MCF 10A (cell line): ENCODE data around the gene EIPR1. TPM values are rescaled to one million over a fixed set of nuclear protein-coding genes. Genes with fewer than 3 reads are reported as not detected.

Source experiments
- BruUV-seq: library from RNA; stranded (reverse); fragments of 400-500 nt; replicated peaks from 2 replicates; lab custom pipeline; 2021; lab: Mats Ljungman, UMichigan
- CTCF ChIA-PET: fragments of 300-600 bp; sonication (Branson Sonifier 250); formaldehyde crosslinking; extraction: SDS; loops from one replicate; lab custom pipeline; 2021; ENCODE audit warnings: antibody characterized with exemption, inconsistent platforms; lab: Yijun Ruan, JAX
- POLR2A ChIA-PET: fragments of 300-600, 350-650 bp; sonication (Branson Sonifier 250); formaldehyde crosslinking; extraction: SDS; loops from one replicate; lab custom pipeline; 2020; ENCODE audit warnings: antibody characterized with exemption, inconsistent platforms; lab: Yijun Ruan, JAX
- DNase-seq: peaks from one replicate; pipeline ENCODE4 v3.0.0-alpha.2; 2018; ENCODE audit not compliant: unreplicated experiment
- H3K27ac Mint-ChIP-seq: one replicate; pipeline ENCODE4 v1.8.0; 2022; ENCODE audit warnings: mild to moderate bottlenecking, low read depth, mixed read lengths; ENCODE audit not compliant: unreplicated experiment
- H3K27me3 Mint-ChIP-seq: one replicate; pipeline ENCODE4 v1.8.0; 2022; ENCODE audit warnings: mixed read lengths; ENCODE audit not compliant: insufficient read depth, unreplicated experiment
- H3K36me3 Mint-ChIP-seq: one replicate; pipeline ENCODE4 v1.8.0; 2022; ENCODE audit warnings: mild to moderate bottlenecking, moderate library complexity, mixed read lengths; ENCODE audit not compliant: insufficient read depth, unreplicated experiment
- H3K4me1 Mint-ChIP-seq: one replicate; pipeline ENCODE4 v1.8.0; 2022; ENCODE audit warnings: mixed read lengths; ENCODE audit not compliant: insufficient read depth, unreplicated experiment
- H3K4me3 Mint-ChIP-seq: one replicate; pipeline ENCODE4 v1.8.0; 2022; ENCODE audit warnings: mild to moderate bottlenecking, moderate library complexity, mixed read lengths; ENCODE audit not compliant: unreplicated experiment
- H3K9me3 Mint-ChIP-seq: one replicate; pipeline ENCODE4 v1.8.0; 2022; ENCODE audit warnings: mixed read lengths; ENCODE audit not compliant: unreplicated experiment
- intact Hi-C: fragments of 100-400 bp; cut with micrococcal nuclease; formaldehyde crosslinking; loops from 2 replicates; pipeline ENCODE4 v1.14.1; 2022
- total RNA-seq: library from RNA; stranded (reverse); gene quantifications from 2 replicates; pipeline ENCODE4 v1.2.3, GENCODE V29; 2022
- TF ChIP-seq, protein P1 (sequence below): fragments of 200-600 bp; IDR thresholded peaks from one replicate; pipeline ENCODE4 v1.8.0; 2022; ENCODE audit warnings: antibody characterized with exemption, mild to moderate bottlenecking; ENCODE audit not compliant: unreplicated experiment

The EIPR1 gene
- total RNA-seq, 1 experiment from 2014 or later = 49.0 TPM

DNA sequence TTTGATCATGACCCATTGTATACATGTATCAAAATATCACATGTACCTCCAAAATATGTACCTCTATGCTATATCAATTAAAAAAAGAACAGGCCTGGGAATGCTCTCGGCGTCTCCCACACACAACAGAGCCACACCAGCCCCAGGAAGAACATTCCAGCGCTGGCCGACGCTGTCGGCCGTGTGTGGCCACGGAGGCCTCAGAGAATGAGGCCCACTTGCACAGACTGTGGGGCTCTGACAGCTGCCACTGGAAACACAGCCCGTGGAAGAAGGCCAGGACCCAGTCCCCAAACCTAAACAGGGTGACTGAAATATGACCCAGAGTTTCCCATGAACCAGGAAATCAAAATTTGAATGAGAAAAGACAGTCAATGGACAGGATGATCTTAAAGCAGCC lies 69.7 kb downstream of the EIPR1 start:
- no peaks in the 10 kb centered on the region for H3K27me3 Mint-ChIP-seq
- CTCF ChIA-PET = no interaction called here
- intact Hi-C loops = loop anchor here (10.0 kb wide), 1 partner anchor 1453 kb away; no protein-coding TSS in a partner anchor
- no peaks in the 10 kb centered on the region for H3K4me1 Mint-ChIP-seq
- H3K4me3 Mint-ChIP-seq = no peak overlapping the region
- DNase-seq = no peak
- H3K9me3 Mint-ChIP-seq = no peaks in the 10 kb centered on the region
- no peak overlapping the region for H3K27ac Mint-ChIP-seq
- no TSS peak for BruUV-seq
- H3K36me3 Mint-ChIP-seq = no peaks in the 10 kb centered on the region
- POLR2A ChIA-PET = no interaction called here
- TF ChIP-seq, protein P1, sequence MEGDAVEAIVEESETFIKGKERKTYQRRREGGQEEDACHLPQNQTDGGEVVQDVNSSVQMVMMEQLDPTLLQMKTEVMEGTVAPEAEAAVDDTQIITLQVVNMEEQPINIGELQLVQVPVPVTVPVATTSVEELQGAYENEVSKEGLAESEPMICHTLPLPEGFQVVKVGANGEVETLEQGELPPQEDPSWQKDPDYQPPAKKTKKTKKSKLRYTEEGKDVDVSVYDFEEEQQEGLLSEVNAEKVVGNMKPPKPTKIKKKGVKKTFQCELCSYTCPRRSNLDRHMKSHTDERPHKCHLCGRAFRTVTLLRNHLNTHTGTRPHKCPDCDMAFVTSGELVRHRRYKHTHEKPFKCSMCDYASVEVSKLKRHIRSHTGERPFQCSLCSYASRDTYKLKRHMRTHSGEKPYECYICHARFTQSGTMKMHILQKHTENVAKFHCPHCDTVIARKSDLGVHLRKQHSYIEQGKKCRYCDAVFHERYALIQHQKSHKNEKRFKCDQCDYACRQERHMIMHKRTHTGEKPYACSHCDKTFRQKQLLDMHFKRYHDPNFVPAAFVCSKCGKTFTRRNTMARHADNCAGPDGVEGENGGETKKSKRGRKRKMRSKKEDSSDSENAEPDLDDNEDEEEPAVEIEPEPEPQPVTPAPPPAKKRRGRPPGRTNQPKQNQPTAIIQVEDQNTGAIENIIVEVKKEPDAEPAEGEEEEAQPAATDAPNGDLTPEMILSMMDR = no peak

DNA sequence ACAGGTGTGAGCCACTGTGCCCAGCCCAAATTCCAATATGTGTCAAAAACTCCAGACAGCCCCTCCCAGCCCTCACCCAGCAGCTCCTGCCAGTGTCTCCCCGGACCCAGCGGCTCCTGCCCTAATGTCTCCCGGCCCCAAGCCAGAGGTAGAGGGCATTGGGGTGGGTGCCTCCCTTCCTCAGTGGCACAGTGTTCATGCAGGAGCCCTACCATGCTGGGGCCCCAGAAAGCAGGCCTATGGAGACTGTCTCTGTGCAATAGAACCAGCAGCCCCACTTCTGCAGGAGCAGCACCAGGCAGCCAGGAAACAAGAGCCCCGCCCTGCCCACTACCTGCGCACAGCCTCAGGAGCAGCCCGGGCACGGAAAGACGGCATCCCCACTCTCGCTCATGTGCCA lies 70.4 kb downstream of the EIPR1 start:
- BruUV-seq = no TSS peak
- TF ChIP-seq, protein P1 = no peak
- Mint-ChIP-seq H3K27me3 (no peaks in the 10 kb centered on the region), H3K4me1 (no peaks in the 10 kb centered on the region), H3K36me3 (no peaks in the 10 kb centered on the region), H3K27ac (no peak overlapping the region), H3K4me3 (no peak overlapping the region), H3K9me3 (no peaks in the 10 kb centered on the region)
- DNase-seq = no peak
- intact Hi-C loops = loop anchor here (10.0 kb wide), 1 partner anchor 1452 kb away; no protein-coding TSS in a partner anchor
- ChIA-PET POLR2A (no interaction called here), CTCF (no interaction called here)

DNA sequence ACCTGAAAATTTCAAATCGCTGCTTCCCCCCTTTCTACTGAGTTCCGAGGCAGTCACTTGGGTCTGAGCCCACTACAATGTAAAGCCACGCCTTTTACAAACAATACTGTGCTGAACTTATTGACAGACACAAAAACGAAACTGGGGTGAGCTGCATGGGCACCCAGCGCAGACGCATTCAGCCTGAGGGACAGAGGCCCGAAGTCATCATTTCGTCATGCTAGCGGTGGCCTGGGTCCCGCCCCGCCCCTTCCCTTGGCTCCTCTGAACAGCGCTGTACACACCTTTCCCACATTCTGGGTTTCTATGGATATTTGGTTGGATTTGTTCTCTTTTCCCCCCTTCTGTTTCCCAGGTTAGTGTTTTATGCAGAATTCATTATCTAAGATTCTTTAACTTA lies 71.7 kb downstream of the EIPR1 start:
- DNase-seq = no peak
- H3K36me3 Mint-ChIP-seq = peaks cover 4% of the 10 kb centered on the region
- ChIA-PET POLR2A (no interaction called here), CTCF (interaction anchor here (0.5 to 0.6 kb wide), 2 partner anchors 45 to 167 kb away, joined by 3 read pairs; no protein-coding TSS in a partner anchor)
- no peak overlapping the region for H3K4me3 Mint-ChIP-seq
- H3K9me3 Mint-ChIP-seq = no peaks in the 10 kb centered on the region
- BruUV-seq = no TSS peak
- H3K27ac Mint-ChIP-seq = peak overlapping the region; percentile 28
- H3K27me3 Mint-ChIP-seq = no peaks in the 10 kb centered on the region
- TF ChIP-seq, protein P1 = no peak
- H3K4me1 Mint-ChIP-seq = no peaks in the 10 kb centered on the region
- intact Hi-C loops = loop anchor here (10.0 kb wide), 1 partner anchor 1451 kb away; no protein-coding TSS in a partner anchor

DNA sequence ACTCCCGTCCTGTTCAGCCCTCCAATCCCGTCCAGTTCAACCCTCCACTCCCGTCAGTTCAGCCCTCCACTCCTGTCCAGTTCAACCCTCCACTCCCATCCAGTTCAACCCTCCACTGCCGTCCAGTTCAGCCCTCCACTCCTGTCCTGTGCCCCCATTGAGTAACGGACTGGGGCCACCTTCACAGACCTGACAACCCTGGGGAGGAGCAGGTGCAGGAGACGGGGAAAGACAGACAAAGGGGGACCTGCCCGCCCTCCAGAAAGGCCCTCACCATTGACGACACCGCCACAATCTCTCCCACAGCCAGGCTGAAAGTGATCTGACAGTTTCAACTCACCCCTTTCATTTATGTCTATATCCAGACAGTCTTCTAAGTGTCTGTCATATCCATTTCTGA lies 72.2 kb downstream of the EIPR1 start:
- no peaks in the 10 kb centered on the region for H3K9me3 Mint-ChIP-seq
- no peak for DNase-seq
- no peaks in the 10 kb centered on the region for H3K4me1 Mint-ChIP-seq
- H3K4me3 Mint-ChIP-seq = no peak overlapping the region
- H3K27ac Mint-ChIP-seq = peak overlapping the region; percentile 28
- ChIA-PET CTCF (interaction anchor here (0.6 kb wide), 1 partner anchor 166 kb away, joined by 3 read pairs; no protein-coding TSS in a partner anchor), POLR2A (no interaction called here)
- no TSS peak for BruUV-seq
- no peaks in the 10 kb centered on the region for H3K27me3 Mint-ChIP-seq
- intact Hi-C loops = loop anchor here (10.0 kb wide), 1 partner anchor 1451 kb away; no protein-coding TSS in a partner anchor
- TF ChIP-seq, protein P1 = no peak
- H3K36me3 Mint-ChIP-seq = peaks cover 4% of the 10 kb centered on the region
